Measurements from ENCODE around the gene AFDN.

The AFDN gene

GRCh38 chr6:168013250-168013915, 186.7 kb downstream of the AFDN start:
- no peak for TF ChIP-seq CTCF (conservative IDR thresholded peaks at IDR 0.05)
- no peak overlapping the region for H3K27ac ChIP-seq

- no peak for TF ChIP-seq CTCF (conservative IDR thresholded peaks at IDR 0.05)
- no peak overlapping the region for H3K27ac ChIP-seq
Measured at GRCh38 chr6:168014428-168014827, 187.7 kb downstream of the AFDN start.

- no peak overlapping the region for H3K27ac ChIP-seq
- TF ChIP-seq CTCF (conservative IDR thresholded peaks at IDR 0.05): no peak
Measured at GRCh38 chr6:168015009-168015408, 188.3 kb downstream of the AFDN start.

DNA sequence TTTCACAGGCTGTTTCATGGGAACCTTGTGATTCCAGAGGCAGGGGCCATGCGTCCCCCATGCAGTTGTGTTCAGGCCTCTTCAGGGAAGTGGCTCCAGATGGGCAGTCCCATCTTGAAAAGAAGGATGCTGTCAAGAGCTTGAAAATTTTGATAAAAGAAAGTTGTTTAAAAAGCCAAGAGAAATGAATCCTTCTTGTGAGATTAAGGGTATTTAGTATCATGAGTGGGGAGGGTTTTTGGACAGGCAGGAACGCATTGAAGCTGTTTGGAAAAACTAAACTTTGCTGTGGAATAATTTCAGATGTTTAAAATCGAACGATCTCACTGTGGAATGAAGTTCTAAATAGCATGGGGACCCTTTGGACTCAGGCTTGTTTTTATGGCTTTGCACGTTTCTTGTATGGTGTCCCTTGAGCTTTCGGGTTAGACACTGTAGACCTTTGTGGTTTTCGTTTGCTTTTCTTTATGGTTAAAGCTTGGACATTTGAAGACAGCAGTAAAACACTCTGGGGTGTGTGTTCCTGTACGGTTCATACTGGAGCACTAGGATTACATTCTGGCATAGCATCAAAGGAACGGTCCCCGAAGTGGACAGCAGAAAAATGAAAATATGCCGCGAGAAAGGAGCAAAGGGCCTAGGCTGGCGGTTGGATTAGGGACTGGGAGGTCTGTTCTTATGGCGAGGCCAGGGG, 188.9 kb downstream of the AFDN start:
- TF ChIP-seq CTCF (conservative IDR thresholded peaks at IDR 0.05): no peak
- H3K27ac ChIP-seq: no peak overlapping the region

DNA sequence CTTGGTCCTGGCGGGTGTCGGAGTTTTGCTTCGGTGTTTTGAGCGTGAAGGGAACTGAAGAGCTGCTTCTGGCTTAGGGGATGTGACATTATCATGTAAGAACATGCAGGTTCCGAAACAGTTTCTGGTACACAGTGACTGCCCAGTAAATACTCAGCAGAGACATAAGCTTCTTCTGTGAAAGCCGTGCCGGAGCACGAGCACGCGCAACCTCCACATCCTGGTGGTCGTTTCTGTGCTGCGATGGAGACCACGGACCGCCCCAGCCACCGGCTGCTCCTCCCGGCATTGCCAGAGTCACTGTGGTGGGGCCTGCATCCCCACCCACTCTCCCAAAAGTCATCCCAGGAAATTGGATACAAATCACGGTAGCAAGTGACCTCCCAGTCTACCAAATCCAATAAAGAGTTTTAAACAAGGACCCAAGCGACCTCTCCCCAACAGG, 189.5 kb downstream of the AFDN start:
- TF ChIP-seq CTCF (conservative IDR thresholded peaks at IDR 0.05): no peak
- no peak overlapping the region for H3K27ac ChIP-seq

DNA sequence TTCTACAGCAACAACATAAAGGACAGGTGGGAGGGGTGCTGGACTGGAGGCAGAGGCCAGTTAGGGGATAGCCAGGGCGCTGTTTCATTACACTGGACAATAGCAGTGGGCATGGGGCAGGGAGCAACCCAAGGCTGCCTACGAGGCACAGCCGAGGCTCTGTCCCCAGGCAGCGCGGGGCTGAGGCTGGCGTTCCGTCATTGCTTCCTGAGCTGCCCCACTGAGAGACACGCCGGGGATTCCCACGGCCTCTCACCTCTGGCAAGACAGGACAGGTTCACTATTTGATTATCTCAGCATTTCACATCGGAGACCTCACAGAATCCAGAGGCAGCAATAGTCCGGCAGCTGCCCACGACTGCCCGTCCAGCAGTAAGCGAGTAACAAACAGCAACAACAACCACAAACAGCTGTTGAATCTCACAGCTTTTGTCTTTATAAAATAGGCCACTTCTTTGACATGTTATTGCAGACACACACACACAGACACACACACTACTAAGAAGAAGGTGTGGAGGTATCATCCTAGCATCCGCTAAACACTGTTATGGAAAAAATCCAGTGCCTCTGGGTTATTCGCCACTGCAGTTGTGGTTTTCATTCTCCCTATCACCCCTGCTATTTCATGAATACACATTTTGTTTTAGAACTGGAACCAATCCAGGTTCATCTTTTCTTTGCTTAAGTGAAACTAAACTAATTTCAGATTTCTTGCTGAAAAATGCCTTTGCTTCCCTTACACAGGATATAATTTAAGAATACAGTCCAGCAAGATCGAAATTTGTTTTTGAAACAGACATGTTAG, 190.2 kb downstream of the AFDN start:
- no peak overlapping the region for H3K27ac ChIP-seq
- TF ChIP-seq CTCF (conservative IDR thresholded peaks at IDR 0.05): no peak

DNA sequence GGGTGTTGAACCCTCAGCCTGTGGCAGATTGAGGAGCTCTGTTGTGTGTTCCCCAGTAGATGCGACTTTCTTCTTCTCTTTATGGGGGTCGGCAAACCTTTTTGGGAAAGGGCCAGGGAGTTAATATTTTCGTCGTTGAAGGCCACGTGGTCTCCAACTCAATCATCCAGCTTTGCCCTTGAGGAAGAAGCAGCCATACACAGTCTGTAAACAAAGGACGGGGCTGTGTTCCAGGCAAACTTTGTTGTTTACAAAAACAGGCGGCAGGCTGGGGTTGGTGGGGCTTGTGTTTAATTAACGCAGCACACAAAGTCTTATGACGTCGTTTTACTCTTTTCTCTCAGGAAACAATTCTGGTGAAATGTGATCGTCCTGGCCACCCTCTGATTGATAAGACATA, 190.9 kb downstream of the AFDN start:
- no peak for TF ChIP-seq CTCF (conservative IDR thresholded peaks at IDR 0.05)
- no peak overlapping the region for H3K27ac ChIP-seq
